Fibroblast of lung (primary cell): ENCODE data around the gene SCN4A. TPM values are rescaled to one million over a fixed set of nuclear protein-coding genes. Genes with fewer than 3 reads are reported as not detected.

Experiments used
- DNase-seq, 2 donors: peaks; one replicate each; pipeline versions ENCODE4 v3.0.0 to v3.0.0-alpha.2; 2010; ENCODE audit warnings: low read depth in 2 of 2
- H2AFZ ChIP-seq: 2 replicates; pipeline ENCODE4 v1.5.1; 2012; ENCODE audit warnings: low read length, control low read depth, inconsistent platforms
- H3K27ac ChIP-seq: 2 replicates; pipeline ENCODE4 v1.5.1; 2011; ENCODE audit warnings: low read length, control low read depth; ENCODE audit not compliant: insufficient read depth
- H3K27me3 ChIP-seq: 2 replicates; pipeline ENCODE4 v1.5.1; 2011; ENCODE audit warnings: mild to moderate bottlenecking, low read length; ENCODE audit not compliant: control insufficient read depth, insufficient read depth
- H3K36me3 ChIP-seq: 2 replicates; pipeline ENCODE4 v1.5.1; 2011; ENCODE audit warnings: low read length; ENCODE audit not compliant: control insufficient read depth, insufficient read depth
- H3K4me1 ChIP-seq: 2 replicates; pipeline ENCODE4 v1.5.1; 2011; ENCODE audit warnings: low read length; ENCODE audit not compliant: control insufficient read depth, insufficient read depth; ENCODE audit errors: extremely low read depth
- H3K4me2 ChIP-seq: 2 replicates; pipeline ENCODE4 v1.5.1; 2011; ENCODE audit warnings: low read length, control low read depth; ENCODE audit not compliant: insufficient read depth; ENCODE audit errors: extremely low read depth
- H3K4me3 ChIP-seq, 4 experiments: fragments of 200-600 bp in 1 of 4; sonication (generic) in 1 of 4; replicated peaks in 1 of 4; 2 replicates each; pipeline ENCODE4 v1.5.1; 2011 to 2016; ENCODE audit warnings: low read length in 4 of 4, low read depth in 3 of 4, mild to moderate bottlenecking in 3 of 4, control low read depth in 2 of 4, inconsistent platforms in 1 of 4, mixed read lengths in 1 of 4; ENCODE audit not compliant: insufficient read depth in 1 of 4; ENCODE audit errors: control extremely low read depth in 1 of 4
- H3K79me2 ChIP-seq: 2 replicates; pipeline ENCODE4 v1.5.1; 2012; ENCODE audit warnings: mild to moderate bottlenecking, low read length, inconsistent platforms; ENCODE audit not compliant: control insufficient read depth, insufficient read depth
- H3K9ac ChIP-seq: 2 replicates; pipeline ENCODE4 v1.5.1; 2011; ENCODE audit warnings: mild to moderate bottlenecking, low read length, control low read depth; ENCODE audit not compliant: insufficient read depth
- H3K9me3 ChIP-seq: 2 replicates; pipeline ENCODE4 v1.5.1; 2012; ENCODE audit warnings: low read depth, low read length; ENCODE audit not compliant: control insufficient read depth, insufficient read depth
- H4K20me1 ChIP-seq: 2 replicates; pipeline ENCODE4 v1.5.1; 2011; ENCODE audit warnings: low read length; ENCODE audit not compliant: control insufficient read depth, insufficient read depth; ENCODE audit errors: extremely low read depth
- CTCF ChIP-seq, 2 donors: IDR thresholded peaks in 1 of 2; conservative IDR thresholded peaks in 1 of 2; 1 replicate in 1 of 2; 2 replicates in 1 of 2; pipeline ENCODE4 v1.5.1; 2011 to 2012; ENCODE audit warnings: low read length in 2 of 2, control low read depth in 1 of 2, inconsistent platforms in 1 of 2, low read depth in 1 of 2, mild to moderate bottlenecking in 1 of 2
- EZH2 ChIP-seq: IDR thresholded peaks from 2 replicates; pipeline ENCODE4 v1.5.1; 2012; ENCODE audit warnings: low read length, control low read depth, mild to moderate bottlenecking; ENCODE audit errors: missing control alignments
- polyA plus RNA-seq, 2 donors: library from polyadenylated mRNA; depleted of rRNA in 1 of 2; stranded (reverse) in 1 of 2; unstranded in 1 of 2; fragments of >200 nt; gene quantifications; 2 replicates each; pipeline ENCODE4 v1.2.1, GENCODE V29; 2011 to 2012; ENCODE audit warnings: missing spikeins in 1 of 2
- total RNA-seq: library from RNA; depleted of rRNA; stranded (reverse); fragments of >200 nt; gene quantifications from 2 replicates; pipeline ENCODE4 v1.2.1, GENCODE V29; 2014

The SCN4A gene
- total and polyA plus RNA-seq, 2 donors (not counting 1 experiment from before 2014, with no cell fraction given), result 0.83 TPM; not detected in 1

- no peak for TF ChIP-seq CTCF (conservative IDR thresholded peaks at IDR 0.05 in 1 of 2, IDR thresholded peaks at IDR 0.05 in 1 of 2; ENCODE audit: low read depth in 1 of 2, low read length in 2 of 2)
- no peak for TF ChIP-seq EZH2
- Histone ChIP-seq H2AFZ (no peak overlapping the region), H3K9ac (no peak overlapping the region), H3K27me3 (peaks cover 12% of the 10 kb centered on the region), H3K79me2 (no peaks in the 10 kb centered on the region), H3K36me3 (no peaks in the 10 kb centered on the region), H3K4me3 (no peak overlapping the region), H3K4me1 (peaks cover 5% of the 10 kb centered on the region), H3K4me2 (no peak overlapping the region), H4K20me1 (no peaks in the 10 kb centered on the region), H3K9me3 (no peaks in the 10 kb centered on the region), H3K27ac (no peak overlapping the region)
- DNase-seq, result no peak
Measured at GRCh38 chr17:64001763-64002529, 29.2 kb upstream of the SCN4A start.

GRCh38 chr17:64001091-64001579, 28.4 kb upstream of the SCN4A start:
- no peak overlapping the region for H3K4me3 ChIP-seq
- H4K20me1 ChIP-seq, result no peaks in the 10 kb centered on the region
- no peak overlapping the region for H3K4me2 ChIP-seq
- peaks cover 3% of the 10 kb centered on the region for H3K4me1 ChIP-seq
- H3K79me2 ChIP-seq, result no peaks in the 10 kb centered on the region
- H3K27ac ChIP-seq, result no peak overlapping the region
- no peak overlapping the region for H2AFZ ChIP-seq
- H3K36me3 ChIP-seq, result no peaks in the 10 kb centered on the region
- no peak overlapping the region for H3K9ac ChIP-seq
- TF ChIP-seq EZH2 (no peak), CTCF (conservative IDR thresholded peaks at IDR 0.05 in 1 of 2, IDR thresholded peaks at IDR 0.05 in 1 of 2; ENCODE audit: low read depth in 1 of 2, low read length in 2 of 2) (no peak)
- DNase-seq, result no peak
- H3K27me3 ChIP-seq, result peaks cover 16% of the 10 kb centered on the region
- no peaks in the 10 kb centered on the region for H3K9me3 ChIP-seq

GRCh38 chr17:63999680-64000531, 27.2 kb upstream of the SCN4A start:
- Histone ChIP-seq H3K27ac (no peak overlapping the region), H3K9me3 (no peaks in the 10 kb centered on the region), H3K9ac (no peak overlapping the region), H3K4me2 (no peak overlapping the region), H3K4me1 (peaks cover 3% of the 10 kb centered on the region), H3K79me2 (no peaks in the 10 kb centered on the region), H4K20me1 (no peaks in the 10 kb centered on the region), H3K4me3 (no peak overlapping the region), H3K27me3 (peaks cover 16% of the 10 kb centered on the region), H3K36me3 (no peaks in the 10 kb centered on the region), H2AFZ (no peak overlapping the region)
- TF ChIP-seq CTCF (conservative IDR thresholded peaks at IDR 0.05 in 1 of 2, IDR thresholded peaks at IDR 0.05 in 1 of 2; ENCODE audit: low read depth in 1 of 2, low read length in 2 of 2), result no peak
- no peak for TF ChIP-seq EZH2
- DNase-seq, result no peak
